CD4-positive, alpha-beta memory T cell (primary cell): Measurements from ENCODE around the gene ZNF638. TPM values are rescaled to one million over a fixed set of nuclear protein-coding genes. Genes with fewer than 3 reads are reported as not detected.

Source experiments
- CTCF ChIA-PET: fragments of 350-600 bp; sonication (Branson Sonifier 250); formaldehyde crosslinking; loops from one replicate; lab custom pipeline; 2021; ENCODE audit warnings: inconsistent platforms; ENCODE audit not compliant: partially characterized antibody; lab: Charles Lee
- POLR2A ChIA-PET: fragments of 350-600 bp; sonication (Branson Sonifier 250); formaldehyde crosslinking; loops from one replicate; lab custom pipeline; 2021; ENCODE audit not compliant: partially characterized antibody; lab: Charles Lee
- DNase-seq, 5 donors: peaks; one replicate each; pipeline versions ENCODE4 v3.0.0 to v3.0.0-alpha.2; 2020 to 2022; ENCODE audit warnings: mixed read lengths in 1 of 5
- H3K27ac ChIP-seq: one replicate; pipeline ENCODE4 v1.7.0; 2013; ENCODE audit warnings: low read depth, low read length
- H3K27me3 ChIP-seq: 2 replicates; pipeline ENCODE4 v1.7.0; 2013; ENCODE audit warnings: mild to moderate bottlenecking, low read length, moderate library complexity; ENCODE audit not compliant: insufficient read depth
- H3K36me3 ChIP-seq: 2 replicates; pipeline ENCODE4 v1.7.0; 2013; ENCODE audit warnings: mild to moderate bottlenecking, low read length, moderate library complexity; ENCODE audit not compliant: insufficient read depth
- H3K4me1 ChIP-seq: 2 replicates; pipeline ENCODE4 v1.7.0; 2013; ENCODE audit warnings: mild to moderate bottlenecking, low read length, moderate library complexity; ENCODE audit not compliant: insufficient read depth
- H3K4me3 ChIP-seq, 2 donors: one replicate each; pipeline ENCODE4 v1.7.0; 2013; ENCODE audit warnings: low read length in 2 of 2, mild to moderate bottlenecking in 1 of 2
- H3K9me3 ChIP-seq, 2 donors: one replicate each; pipeline ENCODE4 v1.7.0; 2013; ENCODE audit warnings: low read length in 2 of 2, control low read depth in 1 of 2; ENCODE audit not compliant: control insufficient read depth in 1 of 2
- H3K27ac Mint-ChIP-seq, 7 donors: one replicate each; pipeline ENCODE4 v1.8.0; 2020 to 2021; ENCODE audit warnings: mixed read lengths in 7 of 7, mild to moderate bottlenecking in 6 of 7, inconsistent platforms in 3 of 7, moderate library complexity in 3 of 7
- H3K27me3 Mint-ChIP-seq, 2 donors: one replicate each; pipeline ENCODE4 v1.8.0; 2020 to 2021; ENCODE audit warnings: mixed read lengths in 2 of 2
- H3K36me3 Mint-ChIP-seq, 2 donors: one replicate each; pipeline ENCODE4 v1.8.0; 2020 to 2021; ENCODE audit warnings: mixed read lengths in 2 of 2, inconsistent platforms in 1 of 2, mild to moderate bottlenecking in 1 of 2
- H3K4me1 Mint-ChIP-seq, 4 donors: one replicate each; pipeline ENCODE4 v1.8.0; 2020 to 2021; ENCODE audit warnings: mixed read lengths in 4 of 4, mild to moderate bottlenecking in 1 of 4
- H3K4me3 Mint-ChIP-seq, 8 donors: one replicate each; pipeline ENCODE4 v1.8.0; 2020 to 2021; ENCODE audit warnings: mixed read lengths in 8 of 8, mild to moderate bottlenecking in 7 of 8, moderate library complexity in 6 of 8, inconsistent platforms in 3 of 8
- H3K9me3 Mint-ChIP-seq, 8 donors: one replicate each; pipeline ENCODE4 v1.8.0; 2020 to 2021; ENCODE audit warnings: mixed read lengths in 8 of 8, mild to moderate bottlenecking in 5 of 8, inconsistent platforms in 3 of 8, moderate library complexity in 1 of 8
- intact Hi-C: fragments of 100-400 bp; cut with micrococcal nuclease; formaldehyde crosslinking; loops from one replicate; pipeline ENCODE4 v1.15.1; 2023
- polyA plus RNA-seq, 2 donors: library from polyadenylated mRNA; unstranded; fragments of 300-500 nt; fragmentation: Illumina TruSeq; gene quantifications; one replicate each; pipeline ENCODE4 v1.2.3, GENCODE V29; 2021
- total RNA-seq, 2 experiments: library from RNA; stranded (reverse); gene quantifications; one replicate each; pipeline ENCODE4 v1.2.3, GENCODE V29; 2021

The ZNF638 gene
- total and polyA plus RNA-seq, 4 experiments from 2014 or later: 19.8 to 167 (median 110) TPM

DNA sequence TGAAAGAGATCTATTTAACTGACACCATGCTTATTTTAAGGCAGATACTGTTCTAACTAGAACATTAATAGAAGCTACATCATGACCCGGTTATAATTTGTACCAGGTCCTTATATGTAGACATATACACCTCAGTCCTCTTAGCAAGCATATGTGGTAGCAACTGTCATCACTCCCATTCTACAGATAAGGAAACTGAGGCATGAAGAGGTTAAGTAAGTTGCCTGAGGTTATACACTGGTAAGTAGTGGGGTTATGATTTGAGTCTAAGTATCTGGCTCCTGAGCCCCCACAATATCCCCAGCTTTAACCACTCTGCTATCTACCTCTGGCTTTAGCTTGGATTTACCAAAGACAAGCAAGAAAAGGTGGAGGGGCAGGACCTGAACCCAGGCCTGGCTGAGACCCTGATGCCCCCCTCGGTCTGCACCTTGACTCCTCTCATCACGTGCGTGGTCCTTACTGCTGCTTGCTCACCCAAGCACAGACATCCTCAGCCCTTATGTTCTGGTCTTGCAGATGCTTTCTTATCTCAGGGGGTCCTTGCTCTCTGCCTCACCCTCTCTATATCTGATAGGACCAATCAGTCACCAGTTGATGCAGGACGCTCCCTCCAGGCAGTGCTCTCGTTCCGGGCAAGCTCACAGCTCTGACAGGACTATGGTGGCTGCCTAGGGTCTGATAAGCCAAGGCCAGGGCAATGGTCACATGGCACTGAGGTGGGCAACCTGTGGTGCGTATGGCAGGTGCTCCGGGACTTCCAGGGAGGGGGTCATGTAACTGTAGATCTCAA lies 125.7 kb downstream of the ZNF638 start:
- Histone ChIP-seq H3K27ac (no peak overlapping the region), H3K4me1 (peaks cover 19% of the 10 kb centered on the region), H3K9me3 (no peaks in the 10 kb centered on the region), H3K4me3 (no peak overlapping the region), H3K36me3 (no peaks in the 10 kb centered on the region), H3K27me3 (peaks cover 5% of the 10 kb centered on the region)
- ChIA-PET POLR2A (no interaction called here), CTCF (interaction anchor here (1.4 kb wide), 1 partner anchor 126 kb away, joined by 5 read pairs; the partner anchor contains the start of gene ZNF638)
- intact Hi-C loops: no loop called here
- no peaks in the 10 kb centered on the region for H3K36me3 Mint-ChIP-seq
- peaks cover 20 to 47% of the 10 kb centered on the region in 2 donors for H3K27me3 Mint-ChIP-seq
- peaks cover 0 to 5% (median 0%) of the 10 kb centered on the region in 8 donors for H3K9me3 Mint-ChIP-seq
- no peak for DNase-seq
- H3K4me3 Mint-ChIP-seq: no peak overlapping the region
- H3K4me1 Mint-ChIP-seq: peaks cover 6 to 13% (median 8%) of the 10 kb centered on the region in 4 donors
- no peak overlapping the region for H3K27ac Mint-ChIP-seq

DNA sequence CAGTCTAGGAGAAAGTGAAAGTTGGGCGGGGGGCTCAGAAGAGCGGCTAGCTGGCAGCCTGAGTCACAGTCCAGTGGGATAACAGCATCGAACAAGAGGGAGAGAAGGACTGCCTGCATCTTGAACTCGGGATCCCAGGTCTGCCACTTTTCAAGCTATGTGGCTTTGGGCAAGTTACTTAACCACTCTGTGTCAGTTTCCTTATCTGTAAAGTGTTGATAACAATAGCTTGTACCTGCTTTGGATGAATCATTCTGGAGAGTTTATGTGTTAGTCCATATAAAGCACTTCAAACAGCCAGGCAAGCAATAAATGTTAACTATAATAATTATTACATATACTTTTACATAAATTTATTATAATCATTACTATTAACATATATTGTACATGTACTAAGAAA lies 126.3 kb downstream of the ZNF638 start:
- H3K36me3 ChIP-seq: no peaks in the 10 kb centered on the region
- peaks cover 5% of the 10 kb centered on the region for H3K27me3 ChIP-seq
- intact Hi-C loops: no loop called here
- H3K27me3 Mint-ChIP-seq: peaks cover 20 to 43% of the 10 kb centered on the region in 2 donors
- H3K4me3 Mint-ChIP-seq: no peak overlapping the region
- H3K27ac Mint-ChIP-seq: no peak overlapping the region
- H3K9me3 ChIP-seq: no peaks in the 10 kb centered on the region
- H3K9me3 Mint-ChIP-seq: peaks cover 0 to 5% (median 0%) of the 10 kb centered on the region in 8 donors
- H3K27ac ChIP-seq: no peak overlapping the region
- H3K4me1 Mint-ChIP-seq: peaks cover under 1 to 9% (median 3%) of the 10 kb centered on the region in 4 donors
- ChIA-PET POLR2A (no interaction called here), CTCF (interaction anchor here (1.4 kb wide), 1 partner anchor 126 kb away, joined by 5 read pairs; the partner anchor contains the start of gene ZNF638)
- H3K36me3 Mint-ChIP-seq: no peaks in the 10 kb centered on the region
- DNase-seq: no peak
- H3K4me1 ChIP-seq: peaks cover 13% of the 10 kb centered on the region
- H3K4me3 ChIP-seq: no peak overlapping the region

DNA sequence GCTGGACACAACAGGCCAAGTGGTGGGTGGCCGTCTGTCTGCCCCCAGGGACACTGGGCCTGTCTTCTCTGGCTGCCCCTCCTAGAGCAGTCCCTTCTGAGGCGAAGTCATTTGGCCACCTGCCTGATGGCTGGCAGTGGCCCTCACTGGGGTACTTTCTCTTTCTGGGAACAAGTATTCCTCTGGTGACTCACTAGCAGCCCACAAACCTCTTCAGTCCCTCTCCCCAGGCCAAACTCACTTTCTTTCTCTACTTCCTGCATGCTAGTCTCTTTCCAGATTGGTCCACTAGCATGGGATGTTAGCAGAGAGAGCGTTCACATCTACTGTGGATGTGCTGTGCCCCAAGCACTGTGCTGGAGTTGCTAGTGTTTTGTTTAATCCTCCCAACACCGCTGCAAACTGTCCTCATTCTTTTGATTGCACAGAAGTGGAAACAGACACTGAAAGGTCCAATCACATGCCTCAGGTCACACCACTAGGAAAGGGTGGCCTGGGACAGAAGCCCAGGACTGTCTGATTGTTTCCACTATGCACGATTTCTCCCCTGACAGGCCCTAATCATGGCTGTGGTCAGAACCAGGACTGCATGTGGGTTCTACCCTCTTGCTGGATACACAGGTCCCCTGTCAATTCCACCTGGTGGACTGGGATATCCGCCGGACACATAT lies 127.0 kb downstream of the ZNF638 start:
- intact Hi-C loops: no loop called here
- Histone ChIP-seq H3K27me3 (peaks cover 8% of the 10 kb centered on the region), H3K4me1 (peaks cover 8% of the 10 kb centered on the region), H3K36me3 (no peaks in the 10 kb centered on the region), H3K9me3 (no peaks in the 10 kb centered on the region), H3K27ac (no peak overlapping the region), H3K4me3 (no peak overlapping the region)
- H3K9me3 Mint-ChIP-seq: peaks cover 0 to 5% (median 0%) of the 10 kb centered on the region in 8 donors
- ChIA-PET CTCF (interaction anchor here (1.4 kb wide), 1 partner anchor 127 kb away, joined by 5 read pairs; the partner anchor contains the start of gene ZNF638), POLR2A (no interaction called here)
- H3K36me3 Mint-ChIP-seq: no peaks in the 10 kb centered on the region
- H3K27me3 Mint-ChIP-seq: peaks cover 20 to 39% of the 10 kb centered on the region in 2 donors
- no peak overlapping the region for H3K27ac Mint-ChIP-seq
- peaks cover 0 to 9% (median 0%) of the 10 kb centered on the region in 4 donors for H3K4me1 Mint-ChIP-seq
- H3K4me3 Mint-ChIP-seq: no peak overlapping the region
- DNase-seq: no peak

- H3K4me1 ChIP-seq: peaks cover 3% of the 10 kb centered on the region
- no peak overlapping the region for H3K27ac ChIP-seq
- intact Hi-C loops: no loop called here
- no peaks in the 10 kb centered on the region for H3K9me3 ChIP-seq
- Mint-ChIP-seq H3K9me3 (peaks cover 0 to 5% (median 0%) of the 10 kb centered on the region in 8 donors), H3K4me3 (no peak overlapping the region), H3K27me3 (peaks cover 20 to 39% of the 10 kb centered on the region in 2 donors), H3K36me3 (no peaks in the 10 kb centered on the region), H3K27ac (peak overlapping the region in 1 of 7 donors; percentile 27), H3K4me1 (peaks cover 0 to 9% (median 0%) of the 10 kb centered on the region in 4 donors)
- peaks cover 10% of the 10 kb centered on the region for H3K27me3 ChIP-seq
- no peak for DNase-seq
- ChIA-PET POLR2A (no interaction called here), CTCF (no interaction called here)
- H3K36me3 ChIP-seq: no peaks in the 10 kb centered on the region
- H3K4me3 ChIP-seq: no peak overlapping the region
These were observed 127.5 kb downstream of the ZNF638 start for GRCh38 chr2:71459084-71459431.

DNA sequence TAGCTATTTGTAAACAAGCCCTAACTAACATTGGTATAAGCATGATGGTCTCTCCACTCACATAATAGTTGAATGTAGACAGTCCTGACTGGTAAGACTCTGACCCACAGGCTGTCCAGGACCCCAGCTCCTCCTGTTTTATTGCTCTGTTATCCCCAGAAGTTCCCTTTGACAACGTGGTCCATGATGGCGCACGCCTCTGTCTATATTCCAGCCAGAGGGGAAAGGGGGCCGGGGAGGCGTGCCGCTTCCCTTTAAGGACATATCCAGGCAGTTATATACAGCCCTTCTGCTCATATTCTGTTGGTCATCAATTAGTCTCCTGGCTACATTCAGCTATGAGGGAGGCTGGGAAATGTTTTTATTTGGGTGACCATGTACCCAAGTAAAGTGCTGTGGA lies 128.5 kb downstream of the ZNF638 start:
- Histone ChIP-seq H3K4me3 (no peak overlapping the region), H3K4me1 (no peaks in the 10 kb centered on the region), H3K27ac (no peak overlapping the region), H3K27me3 (peaks cover 6% of the 10 kb centered on the region), H3K36me3 (no peaks in the 10 kb centered on the region), H3K9me3 (no peaks in the 10 kb centered on the region)
- H3K27ac Mint-ChIP-seq: no peak overlapping the region
- H3K36me3 Mint-ChIP-seq: no peaks in the 10 kb centered on the region
- ChIA-PET CTCF (interaction anchor here (0.7 to 1.6 kb wide), 4 partner anchors 24 to 84 kb away, joined by 3 to 4 read pairs (median 4); no protein-coding TSS in a partner anchor), POLR2A (no interaction called here)
- peaks cover 0 to 5% (median 0%) of the 10 kb centered on the region in 8 donors for H3K9me3 Mint-ChIP-seq
- peaks cover 12 to 30% of the 10 kb centered on the region in 2 donors for H3K27me3 Mint-ChIP-seq
- H3K4me1 Mint-ChIP-seq: peaks cover 0 to under 1% (median 0%) of the 10 kb centered on the region in 4 donors
- intact Hi-C loops: no loop called here
- no peak for DNase-seq
- H3K4me3 Mint-ChIP-seq: no peak overlapping the region

DNA sequence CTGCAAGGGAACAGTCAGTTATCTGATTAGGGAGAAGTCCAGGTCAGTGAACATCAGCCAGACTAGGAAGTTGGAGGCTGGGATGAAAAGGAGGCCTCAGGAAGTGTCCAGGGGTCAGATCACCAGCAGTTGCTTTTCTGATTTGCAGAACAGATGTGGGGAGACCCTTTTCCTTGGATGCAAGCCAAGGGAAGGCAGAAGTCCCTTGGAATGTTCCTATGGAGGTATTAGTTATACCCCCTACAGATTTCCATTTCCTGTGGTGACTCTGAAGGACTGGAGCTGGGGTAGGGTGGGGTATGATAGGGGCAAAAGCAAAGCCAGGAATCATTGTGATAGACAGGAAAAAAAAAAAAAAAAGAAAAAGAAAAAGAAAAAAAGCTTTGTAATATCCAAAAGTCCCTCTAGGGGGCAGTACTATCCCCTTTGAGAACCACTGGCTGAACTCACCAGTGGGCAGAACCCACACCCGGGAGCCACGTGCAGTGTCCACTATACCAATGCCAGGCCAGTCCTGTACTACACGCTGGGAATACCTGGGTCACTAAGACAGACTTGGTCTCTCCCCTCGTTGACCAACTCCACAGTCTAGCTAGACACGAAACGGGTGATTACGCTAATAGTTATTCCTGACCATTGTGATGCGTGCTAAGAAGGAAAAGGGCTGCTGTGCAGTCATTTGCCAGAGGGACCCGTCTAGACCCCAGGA lies 129.2 kb downstream of the ZNF638 start:
- no peaks in the 10 kb centered on the region for H3K9me3 ChIP-seq
- Mint-ChIP-seq H3K27ac (no peak overlapping the region), H3K4me1 (no peaks in the 10 kb centered on the region), H3K9me3 (peaks cover 0 to 5% (median 0%) of the 10 kb centered on the region in 8 donors), H3K27me3 (peaks cover 6 to 25% of the 10 kb centered on the region in 2 donors), H3K4me3 (no peak overlapping the region), H3K36me3 (no peaks in the 10 kb centered on the region)
- peaks cover under 1% of the 10 kb centered on the region for H3K4me1 ChIP-seq
- no peak overlapping the region for H3K27ac ChIP-seq
- no peak overlapping the region for H3K4me3 ChIP-seq
- H3K27me3 ChIP-seq: peaks cover 9% of the 10 kb centered on the region
- intact Hi-C loops: no loop called here
- CTCF ChIA-PET: interaction anchor here (0.6 to 1.7 kb wide), 9 partner anchors 8 to 162 kb away, joined by 3 to 4 read pairs (median 3); partner anchors contain the start of genes DYSF and ZNF638
- H3K36me3 ChIP-seq: no peaks in the 10 kb centered on the region
- POLR2A ChIA-PET: no interaction called here
- no peak for DNase-seq
